H1 (cell line): ENCODE data around the gene OLA1. TPM values are rescaled to one million over a fixed set of nuclear protein-coding genes. Genes with fewer than 3 reads are reported as not detected.

Experiments
- CTCF ChIA-PET: fragments of 300-600 bp; sonication (Branson Sonifier 250); formaldehyde crosslinking; loops from one replicate; lab custom pipeline; 2021; ENCODE audit not compliant: partially characterized antibody; lab: Charles Lee
- POLR2A ChIA-PET: fragments of 300-600 bp; sonication (Branson Sonifier 250); formaldehyde crosslinking; loops from one replicate; lab custom pipeline; 2021; ENCODE audit warnings: inconsistent platforms; ENCODE audit not compliant: partially characterized antibody; lab: Charles Lee
- DNase-seq, 2 experiments: peaks; one replicate each; pipeline versions ENCODE4 v3.0.0 to v3.0.0-alpha.2; 2010 to 2022; ENCODE audit warnings: low spot score in 2 of 2, low read depth in 1 of 2, mixed read lengths in 1 of 2
- FAIRE-seq: peaks from 2 replicates; lab custom pipeline; 2011; peaks lifted over from hg19 to GRCh38; lab: Jason Lieb, UNC
- H2AFZ ChIP-seq: 2 replicates; pipeline ENCODE4 v1.8.1; 2012; ENCODE audit warnings: low read length, inconsistent platforms
- H2AK5ac ChIP-seq: 2 replicates; pipeline ENCODE4 v1.6.1; 2013; ENCODE audit warnings: low read depth, low read length
- H2BK120ac ChIP-seq: replicated peaks from 2 replicates; pipeline ENCODE3; 2013; ENCODE audit warnings: low read depth, low read length, inconsistent platforms
- H2BK12ac ChIP-seq: 2 replicates; pipeline ENCODE4 v1.6.1; 2013; ENCODE audit warnings: low read depth, low read length
- H2BK15ac ChIP-seq: 2 replicates; pipeline ENCODE4 v1.6.1; 2013; ENCODE audit warnings: low read length
- H2BK20ac ChIP-seq: 2 replicates; pipeline ENCODE4 v1.6.1; 2013; ENCODE audit warnings: low read length
- H2BK5ac ChIP-seq: 2 replicates; pipeline ENCODE4 v1.6.1; 2013; ENCODE audit warnings: low read depth, low read length
- H3K14ac ChIP-seq: 2 replicates; pipeline ENCODE4 v1.6.1; 2013; ENCODE audit warnings: inconsistent platforms; ENCODE audit not compliant: insufficient read length
- H3K18ac ChIP-seq: 2 replicates; pipeline ENCODE4 v1.6.1; 2013; ENCODE audit warnings: low read length; ENCODE audit errors: extremely low read depth
- H3K23ac ChIP-seq: 2 replicates; pipeline ENCODE4 v1.6.1; 2013; ENCODE audit warnings: inconsistent platforms; ENCODE audit not compliant: insufficient read length
- H3K23me2 ChIP-seq: 2 replicates; pipeline ENCODE4 v1.6.1; 2013; ENCODE audit warnings: low read depth, low read length
- H3K27ac ChIP-seq: 2 replicates; pipeline ENCODE4 v1.6.1; 2011; ENCODE audit warnings: low read depth, low read length, inconsistent platforms
- H3K27me3 ChIP-seq, 4 experiments: replicated peaks in 1 of 4; 1 replicate in 1 of 4; 2 replicates in 3 of 4; pipeline versions ENCODE4 v1.6.1 to v1.8.1; 2011 to 2013; ENCODE audit warnings: low read length in 3 of 4, mild to moderate bottlenecking in 3 of 4, inconsistent platforms in 2 of 4, mixed read lengths in 2 of 4, moderate library complexity in 1 of 4; ENCODE audit not compliant: control insufficient read depth in 3 of 4, insufficient read depth in 3 of 4; ENCODE audit errors: extremely low read depth in 1 of 4
- H3K36me3 ChIP-seq, 4 experiments: 2 replicates each; pipeline versions ENCODE4 v1.6.1 to v1.8.1; 2011 to 2013; ENCODE audit warnings: mild to moderate bottlenecking in 4 of 4, low read length in 3 of 4, moderate library complexity in 2 of 4, control low read depth in 1 of 4, inconsistent platforms in 1 of 4; ENCODE audit not compliant: insufficient read depth in 4 of 4, control insufficient read depth in 2 of 4
- H3K4ac ChIP-seq: replicated peaks from 2 replicates; pipeline ENCODE3; 2013; ENCODE audit warnings: low read length, low read depth, mixed read lengths, inconsistent platforms; ENCODE audit not compliant: insufficient read length
- H3K4me1 ChIP-seq, 4 experiments: replicated peaks in 1 of 4; 1 replicate in 1 of 4; 2 replicates in 3 of 4; pipeline versions ENCODE4 v1.6.1 to v1.8.1; 2011 to 2013; ENCODE audit warnings: low read length in 3 of 4, inconsistent platforms in 2 of 4, mixed read lengths in 1 of 4; ENCODE audit not compliant: insufficient read depth in 4 of 4, control insufficient read depth in 3 of 4
- H3K4me2 ChIP-seq, 2 experiments: 2 replicates each; pipeline versions ENCODE4 v1.6.1 to v1.8.1; 2011 to 2013; ENCODE audit warnings: low read depth in 2 of 2, low read length in 2 of 2, control low read depth in 1 of 2, inconsistent platforms in 1 of 2, mild to moderate bottlenecking in 1 of 2; ENCODE audit not compliant: insufficient read depth in 1 of 2
- H3K4me3 ChIP-seq, 4 experiments: fragments of 200-600, 300-600 bp in 1 of 4; sonication (generic), shearing (Covaris generic), sonication (Bioruptor Twin) in 1 of 4; 2 replicates each; pipeline versions ENCODE4 v1.5.1 to v1.8.1; 2011 to 2016; ENCODE audit warnings: low read length in 4 of 4, low read depth in 3 of 4, control low read depth in 2 of 4, inconsistent platforms in 2 of 4, mild to moderate bottlenecking in 2 of 4, mixed read lengths in 1 of 4, moderate library complexity in 1 of 4; ENCODE audit not compliant: insufficient read depth in 2 of 4; ENCODE audit errors: extremely low read depth in 1 of 4
- H3K56ac ChIP-seq: replicated peaks from 2 replicates; pipeline ENCODE3; 2013; ENCODE audit warnings: low read depth, mild to moderate bottlenecking, mixed read lengths, low read length, inconsistent platforms; ENCODE audit not compliant: insufficient read length
- H3K79me1 ChIP-seq: 2 replicates; pipeline ENCODE4 v1.6.1; 2013; ENCODE audit warnings: low read depth, low read length, control low read depth
- H3K79me2 ChIP-seq, 2 experiments: 2 replicates each; pipeline versions ENCODE4 v1.6.1 to v1.8.1; 2012 to 2013; ENCODE audit warnings: low read length in 2 of 2, mild to moderate bottlenecking in 2 of 2, inconsistent platforms in 1 of 2; ENCODE audit not compliant: insufficient read depth in 2 of 2, control insufficient read depth in 1 of 2
- H3K9ac ChIP-seq, 4 experiments: replicated peaks in 1 of 4; 1 replicate in 1 of 4; 2 replicates in 3 of 4; pipeline versions ENCODE4 v1.6.1 to v1.8.1; 2011 to 2013; ENCODE audit warnings: low read depth in 3 of 4, low read length in 3 of 4, control low read depth in 2 of 4, mild to moderate bottlenecking in 2 of 4, moderate library complexity in 2 of 4, inconsistent platforms in 1 of 4; ENCODE audit errors: extremely low read depth in 1 of 4
- H3K9me3 ChIP-seq, 2 experiments: 2 replicates each; pipeline versions ENCODE4 v1.6.1 to v1.8.1; 2012 to 2013; ENCODE audit warnings: mild to moderate bottlenecking in 2 of 2, moderate library complexity in 2 of 2, control low read depth in 1 of 2, inconsistent platforms in 1 of 2, low read depth in 1 of 2, low read length in 1 of 2, mixed read lengths in 1 of 2; ENCODE audit not compliant: insufficient read depth in 2 of 2
- H4K20me1 ChIP-seq, 2 experiments: replicated peaks in 1 of 2; 2 replicates each; pipeline versions ENCODE3 to v1.8.1; 2011 to 2013; ENCODE audit warnings: inconsistent platforms in 2 of 2, low read length in 2 of 2, mild to moderate bottlenecking in 1 of 2; ENCODE audit not compliant: insufficient read depth in 2 of 2, control insufficient read depth in 1 of 2
- H4K5ac ChIP-seq: 2 replicates; pipeline ENCODE4 v1.6.1; 2013; ENCODE audit warnings: low read length, low read depth, mixed read lengths, inconsistent platforms; ENCODE audit not compliant: insufficient read length
- H4K8ac ChIP-seq: 2 replicates; pipeline ENCODE4 v1.8.0; 2013; ENCODE audit warnings: mild to moderate bottlenecking, moderate library complexity, low read length, inconsistent platforms; ENCODE audit not compliant: insufficient read depth; ENCODE audit errors: extremely low read depth
- H4K91ac ChIP-seq: replicated peaks from 2 replicates; pipeline ENCODE3; 2013; ENCODE audit warnings: low read length, mixed read lengths, inconsistent platforms; ENCODE audit not compliant: insufficient read length
- CTCF ChIP-seq, 3 experiments: IDR thresholded peaks; 1 replicate in 2 of 3; 2 replicates in 1 of 3; pipeline versions ENCODE4 v1.5.1 to v1.6.1; 2011; ENCODE audit warnings: low read length in 3 of 3, mild to moderate bottlenecking in 3 of 3, inconsistent platforms in 2 of 3, low read depth in 1 of 3, moderate library complexity in 1 of 3; ENCODE audit not compliant: insufficient read depth in 1 of 3; ENCODE audit errors: control extremely low read depth in 1 of 3
- GTF2F1 ChIP-seq: IDR thresholded peaks from 2 replicates; pipeline ENCODE4 v1.6.1; 2012; ENCODE audit warnings: low read depth, low read length, improper control_type of control experiment, borderline replicate concordance
- KDM5A ChIP-seq: fragments of 200-600 bp; IDR thresholded peaks from 2 replicates; pipeline ENCODE4 v1.7.1; 2012; ENCODE audit warnings: mild to moderate bottlenecking, low read length, inconsistent platforms, mixed read lengths
- MAFK ChIP-seq: IDR thresholded peaks from 2 replicates; pipeline ENCODE4 v1.6.1; 2012; ENCODE audit warnings: low read depth, mild to moderate bottlenecking, improper control_type of control experiment, low read length
- POU5F1 ChIP-seq: IDR thresholded peaks from 2 replicates; pipeline ENCODE4 v1.6.1; 2011; ENCODE audit warnings: low read depth, mild to moderate bottlenecking, low read length, moderate library complexity
- RAD21 ChIP-seq, 2 experiments: IDR thresholded peaks in 1 of 2; conservative IDR thresholded peaks in 1 of 2; 2 replicates each; pipeline ENCODE4 v1.6.1; 2011; ENCODE audit warnings: low read depth in 2 of 2, low read length in 2 of 2, improper control_type of control experiment in 1 of 2, inconsistent platforms in 1 of 2, mild to moderate bottlenecking in 1 of 2, moderate library complexity in 1 of 2
- RBBP5 ChIP-seq: IDR thresholded peaks from 2 replicates; pipeline ENCODE4 v1.7.1; 2012; ENCODE audit warnings: low read depth, mild to moderate bottlenecking, inconsistent platforms, low read length, moderate library complexity, borderline replicate concordance
- RFX5 ChIP-seq: IDR thresholded peaks from 2 replicates; pipeline ENCODE4 v1.6.1; 2011; ENCODE audit warnings: low read depth, low read length, improper control_type of control experiment, borderline replicate concordance
- TCF12 ChIP-seq: IDR thresholded peaks from 2 replicates; pipeline ENCODE4 v1.6.1; 2011; ENCODE audit warnings: low read depth, mild to moderate bottlenecking, low read length
- TEAD4 ChIP-seq: IDR thresholded peaks from 2 replicates; pipeline ENCODE4 v1.6.1; 2012; ENCODE audit warnings: low read depth, low read length, inconsistent platforms, mixed read lengths
- WGBS, 2 experiments: shearing (Covaris generic) in 1 of 2; methylation state at CpG; one replicate each; pipeline versions ENCODE4 v1.1.6 to v1.1.7; 2013 to 2015; ENCODE audit warnings: low lambda C conversion rate in 2 of 2, mixed read lengths in 2 of 2, inconsistent platforms in 1 of 2, low coverage in 1 of 2, missing lambda C conversion rate in 1 of 2; ENCODE audit not compliant: insufficient replicate concordance in 2 of 2, insufficient coverage in 1 of 2, insufficient read length in 1 of 2; ENCODE audit errors: extremely low coverage in 1 of 2, missing lambda C conversion rate in 1 of 2; 5-methylcytosine and 5-hydroxymethylcytosine counted together
- polyA plus RNA-seq, 7 experiments: library from polyadenylated mRNA; depleted of rRNA in 3 of 7; stranded (reverse) in 5 of 7; unstranded in 2 of 7; fragments of >200 nt in 5 of 7; fragments of 200-250 nt in 2 of 7; gene quantifications; 1 replicate in 5 of 7; 2 replicates in 1 of 7; 4 replicates in 1 of 7; pipeline versions ENCODE4 v1.2.1 to v1.2.3, GENCODE V29; 2011 to 2013; ENCODE audit warnings: missing spikeins in 2 of 7, mixed read lengths in 2 of 7
- total RNA-seq: library from RNA; stranded (reverse); fragmentation: NEBNext Ultra II Directional; extraction: Animal tissue kit (Norgen Biotek cat#: 25700); gene quantifications from 2 replicates; pipeline ENCODE4 v1.2.1, GENCODE V29; 2021

Gene OLA1
- total and polyA plus RNA-seq, 2 of the 8 experiments (the other 6 are each of a cell fraction or from before 2014, with no cell fraction given) = 39.3 to 158 TPM

- Histone ChIP-seq H2BK20ac (no peak overlapping the region), H4K91ac (no peak overlapping the region), H3K9ac (no peak overlapping the region), H2BK120ac (no peak overlapping the region), H3K36me3 (peaks cover 0 to 3% (median 0%) of the 10 kb centered on the region in 4 experiments; a peak in 1 of 8 replicates), H3K23me2 (no peaks in the 10 kb centered on the region; the same call in 1 of the 2 replicates), H3K9me3 (no peaks in the 10 kb centered on the region), H4K20me1 (no peaks in the 10 kb centered on the region), H3K27ac (no peak overlapping the region), H2BK12ac (no peak overlapping the region), H2AK5ac (no peak overlapping the region), H4K5ac (no peak overlapping the region), H2BK15ac (no peak overlapping the region), H3K23ac (no peak overlapping the region), H3K79me1 (no peaks in the 10 kb centered on the region), H2AFZ (no peak overlapping the region), H3K27me3 (no peaks in the 10 kb centered on the region), H2BK5ac (no peak overlapping the region), H4K8ac (no peak overlapping the region), H3K79me2 (no peaks in the 10 kb centered on the region), H3K56ac (no peak overlapping the region), H3K4me3 (no peak overlapping the region), H3K4me1 (no peaks in the 10 kb centered on the region), H3K4ac (no peak overlapping the region), H3K14ac (no peak overlapping the region), H3K18ac (no peak overlapping the region), H3K4me2 (no peak overlapping the region)
- TF ChIP-seq POU5F1 = no peak
- no peak for TF ChIP-seq GTF2F1
- no peak for TF ChIP-seq TEAD4
- TF ChIP-seq MAFK = no peak
- no peak for TF ChIP-seq TCF12
- no peak for TF ChIP-seq KDM5A
- TF ChIP-seq CTCF (IDR thresholded peaks at IDR 0.05; ENCODE audit: control extremely low read depth in 1 of 3, insufficient read depth in 1 of 3, low read depth in 1 of 3, low read length in 3 of 3) = no peak
- TF ChIP-seq RBBP5 = no peak
- no peak for TF ChIP-seq RAD21 (IDR thresholded peaks at IDR 0.05 in 1 of 2, conservative IDR thresholded peaks at IDR 0.05 in 1 of 2; ENCODE audit: low read depth in 2 of 2, low read length in 2 of 2)
- TF ChIP-seq RFX5 = no peak
- FAIRE-seq (no peak), DNase-seq (no peak)
- ChIA-PET CTCF (interaction anchor here (1.3 to 1.7 kb wide), 3 partner anchors 9 to 56 kb away, joined by 3 to 5 read pairs (median 4); no protein-coding TSS in a partner anchor), POLR2A (no interaction called here)
- WGBS, 2 experiments = 91% methylated on average over 4 of the region's 4 CpGs; no CpG with 5 or more reads in 1 of the 2 experiments
These were observed 157.9 kb downstream of the OLA1 start for GRCh38 chr2:174090476-174090875.
